CD4-positive, alpha-beta T cell (primary cell): ENCODE measurements around the gene SPDYE3. TPM values are rescaled to one million over a fixed set of nuclear protein-coding genes. Genes with fewer than 3 reads are reported as not detected.
A peak's percentile ranks its signal among the peaks of the same experiment; 100 is the strongest.
"Not testable (repeated sequence)": the region's sequence is repeated elsewhere in the genome, so short reads cannot be mapped to it uniquely, and the experiment has no call there.

Experiments
- ATAC-seq: fragments of 200-7000 bp; cut with Tn5 transposase; one replicate; pipeline ENCODE4 v1.10.0; 2022; ENCODE audit warnings: mild to moderate bottlenecking; ENCODE audit not compliant: poor library complexity
- CTCF ChIA-PET: fragments of 350-600 bp; sonication (Branson Sonifier 250); formaldehyde crosslinking; loops from one replicate; lab custom pipeline; 2021; ENCODE audit warnings: antibody characterized with exemption, inconsistent platforms; lab: Charles Lee
- POLR2A ChIA-PET: fragments of 350-600 bp; sonication (Branson Sonifier 250); formaldehyde crosslinking; loops from one replicate; lab custom pipeline; 2021; ENCODE audit warnings: antibody characterized with exemption, inconsistent platforms; lab: Charles Lee
- DNase-seq, 14 experiments: peaks; one replicate each; pipeline ENCODE4 v3.0.0-alpha.2; 2013 to 2020; ENCODE audit warnings: mixed read lengths in 2 of 14
- H3K27ac ChIP-seq, 2 donors: one replicate each; pipeline versions ENCODE4 v1.5.1 to v1.7.0; 2013; ENCODE audit warnings: low read length in 2 of 2, low read depth in 1 of 2, mild to moderate bottlenecking in 1 of 2
- H3K27me3 ChIP-seq, 2 experiments: 1 replicate in 1 of 2; 2 replicates in 1 of 2; pipeline versions ENCODE4 v1.6.1 to v1.7.0; 2013; ENCODE audit warnings: low read length in 2 of 2, control low read depth in 1 of 2, mild to moderate bottlenecking in 1 of 2, moderate library complexity in 1 of 2; ENCODE audit not compliant: insufficient read depth in 2 of 2, control insufficient read depth in 1 of 2
- H3K36me3 ChIP-seq: one replicate; pipeline ENCODE4 v1.6.1; 2013; ENCODE audit warnings: low read length, control low read depth; ENCODE audit not compliant: insufficient read depth
- H3K4me1 ChIP-seq: one replicate; pipeline ENCODE4 v1.6.1; 2013; ENCODE audit warnings: low read length, control low read depth; ENCODE audit not compliant: insufficient read depth
- H3K4me3 ChIP-seq: one replicate; pipeline ENCODE4 v1.5.1; 2013; ENCODE audit warnings: mild to moderate bottlenecking, low read length, moderate library complexity
- H3K9me3 ChIP-seq, 2 experiments: 1 replicate in 1 of 2; 2 replicates in 1 of 2; pipeline versions ENCODE4 v1.6.1 to v1.7.0; 2013; ENCODE audit warnings: low read length in 2 of 2, mild to moderate bottlenecking in 2 of 2, control low read depth in 1 of 2, moderate library complexity in 1 of 2; ENCODE audit not compliant: control insufficient read depth in 1 of 2, insufficient read depth in 1 of 2
- H3K27ac Mint-ChIP-seq: one replicate; pipeline ENCODE4 v1.8.0; 2020; ENCODE audit warnings: mixed read lengths
- H3K27me3 Mint-ChIP-seq: one replicate; pipeline ENCODE4 v1.8.0; 2021; ENCODE audit warnings: mixed read lengths
- H3K36me3 Mint-ChIP-seq: one replicate; pipeline ENCODE4 v1.8.0; 2021; ENCODE audit warnings: low read depth, mixed read lengths
- H3K4me1 Mint-ChIP-seq: one replicate; pipeline ENCODE4 v1.8.0; 2021; ENCODE audit warnings: low read depth, mixed read lengths
- H3K4me3 Mint-ChIP-seq: one replicate; pipeline ENCODE4 v1.8.0; 2020; ENCODE audit warnings: mild to moderate bottlenecking, mixed read lengths
- H3K9me3 Mint-ChIP-seq: one replicate; pipeline ENCODE4 v1.8.0; 2020; ENCODE audit warnings: mixed read lengths
- intact Hi-C, 2 experiments: fragments of 100-400 bp; cut with DNase I in 1 of 2; cut with micrococcal nuclease in 1 of 2; formaldehyde crosslinking; loops; one replicate each; pipeline versions ENCODE4 v1.15.1 to v1.9.0; 2023 to 2025; cut with DNase I, micrococcal nuclease
- total RNA-seq, 174 experiments: library from RNA in 2 of 174; stranded (reverse) in 2 of 174; gene quantifications; one replicate each; pipeline ENCODE4 v1.2.3 and lab custom pipeline; 2021 to 2026
- TF ChIP-seq, protein P1 (sequence below): fragments of 200-600 bp; IDR thresholded peaks from one replicate; pipeline ENCODE4 v1.8.0; 2022; ENCODE audit warnings: antibody characterized with exemption, mild to moderate bottlenecking

The SPDYE3 gene
- total RNA-seq, 2 experiments from 2014 or later: not detected

DNA sequence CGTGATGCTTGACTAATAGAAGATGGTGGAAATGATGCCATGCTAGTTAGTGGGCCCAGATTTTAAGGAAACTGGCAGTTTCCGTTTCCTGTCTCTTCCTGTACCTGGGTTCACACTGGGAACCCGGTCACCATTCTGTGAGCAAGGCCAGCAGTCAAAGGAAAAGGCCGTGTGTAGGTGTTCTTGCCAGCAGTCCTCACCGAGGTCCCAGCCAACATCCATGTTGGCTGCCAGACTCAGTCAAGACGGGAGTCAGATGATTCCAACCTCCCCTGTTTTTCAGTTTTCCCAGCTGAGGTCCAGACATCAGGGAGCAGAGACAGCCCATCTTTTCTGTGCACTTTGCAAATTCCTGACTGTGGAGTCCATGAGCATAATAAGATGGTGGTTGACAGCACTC lies 35.3 kb downstream of the SPDYE3 start:
- H3K4me3 ChIP-seq: no peak overlapping the region
- H3K9me3 ChIP-seq: no peaks in the 10 kb centered on the region
- no peaks in the 10 kb centered on the region for H3K9me3 Mint-ChIP-seq
- TF ChIP-seq, protein P1, sequence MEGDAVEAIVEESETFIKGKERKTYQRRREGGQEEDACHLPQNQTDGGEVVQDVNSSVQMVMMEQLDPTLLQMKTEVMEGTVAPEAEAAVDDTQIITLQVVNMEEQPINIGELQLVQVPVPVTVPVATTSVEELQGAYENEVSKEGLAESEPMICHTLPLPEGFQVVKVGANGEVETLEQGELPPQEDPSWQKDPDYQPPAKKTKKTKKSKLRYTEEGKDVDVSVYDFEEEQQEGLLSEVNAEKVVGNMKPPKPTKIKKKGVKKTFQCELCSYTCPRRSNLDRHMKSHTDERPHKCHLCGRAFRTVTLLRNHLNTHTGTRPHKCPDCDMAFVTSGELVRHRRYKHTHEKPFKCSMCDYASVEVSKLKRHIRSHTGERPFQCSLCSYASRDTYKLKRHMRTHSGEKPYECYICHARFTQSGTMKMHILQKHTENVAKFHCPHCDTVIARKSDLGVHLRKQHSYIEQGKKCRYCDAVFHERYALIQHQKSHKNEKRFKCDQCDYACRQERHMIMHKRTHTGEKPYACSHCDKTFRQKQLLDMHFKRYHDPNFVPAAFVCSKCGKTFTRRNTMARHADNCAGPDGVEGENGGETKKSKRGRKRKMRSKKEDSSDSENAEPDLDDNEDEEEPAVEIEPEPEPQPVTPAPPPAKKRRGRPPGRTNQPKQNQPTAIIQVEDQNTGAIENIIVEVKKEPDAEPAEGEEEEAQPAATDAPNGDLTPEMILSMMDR: no peak
- ATAC-seq (no peak), DNase-seq (peak in 1 of 14 experiments; percentile 9)
- H3K27me3 ChIP-seq: no peaks in the 10 kb centered on the region
- POLR2A ChIA-PET: no interaction called here
- no peak overlapping the region for H3K27ac ChIP-seq
- H3K4me1 ChIP-seq: peaks cover 18% of the 10 kb centered on the region
- H3K36me3 Mint-ChIP-seq: peaks cover 69% of the 10 kb centered on the region
- H3K27ac Mint-ChIP-seq: peak overlapping the region; percentile 78
- no peak overlapping the region for H3K4me3 Mint-ChIP-seq
- intact Hi-C loops: loop anchor here in 1 of 2 experiments (5.0 to 10.0 kb wide), 3 partner anchors 68 to 260 kb away; partner anchors contain the start of gene ZNF3
- no peaks in the 10 kb centered on the region for H3K27me3 Mint-ChIP-seq
- peaks cover 40% of the 10 kb centered on the region for H3K36me3 ChIP-seq
- peaks cover 33% of the 10 kb centered on the region for H3K4me1 Mint-ChIP-seq
- CTCF ChIA-PET: no interaction called here

DNA sequence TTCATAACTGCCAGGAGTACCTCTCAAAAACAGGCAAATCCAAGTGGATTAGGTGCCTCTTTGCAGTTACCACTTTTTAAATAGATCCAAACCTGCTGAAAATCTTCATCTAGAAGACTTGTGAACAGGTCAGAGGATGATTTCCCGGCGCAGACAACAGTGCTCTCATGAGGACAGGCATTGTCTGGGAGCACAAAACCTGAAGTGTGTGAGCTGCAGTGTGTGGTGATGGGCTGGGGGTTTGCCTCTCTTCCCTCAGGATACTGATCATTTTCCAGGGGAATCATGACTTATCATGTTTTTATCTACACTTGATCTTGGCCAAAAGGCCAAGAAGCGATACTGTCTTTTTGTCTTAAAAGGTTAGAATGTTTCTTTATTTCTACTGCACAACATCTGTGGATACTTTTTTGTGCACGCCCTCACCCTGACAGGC lies 36.6 kb downstream of the SPDYE3 start:
- not testable (repeated sequence) for ATAC-seq, H3K4me3 ChIP-seq, H3K27me3 ChIP-seq, H3K27me3 Mint-ChIP-seq, H3K9me3 ChIP-seq, H3K9me3 Mint-ChIP-seq
- peak in 1 of 14 experiments; percentile 25 for DNase-seq
- Mint-ChIP-seq H3K27ac (peak overlapping the region; percentile 95), H3K4me1 (peaks cover 25% of the 10 kb centered on the region), H3K4me3 (peak overlapping the region; percentile 69), H3K36me3 (peaks cover 66% of the 10 kb centered on the region)
- ChIA-PET CTCF (interaction anchor here (0.8 to 2.3 kb wide), 6 partner anchors 9 to 211 kb away, joined by 3 to 9 read pairs (median 4); no protein-coding TSS in a partner anchor), POLR2A (interaction anchor here (1.0 kb wide), 2 partner anchors 9 to 210 kb away, joined by 3 to 4 read pairs; no protein-coding TSS in a partner anchor)
- Histone ChIP-seq H3K4me1 (peaks cover 16% of the 10 kb centered on the region), H3K27ac (peak overlapping the region; percentile 92 to 96), H3K36me3 (peaks cover 45% of the 10 kb centered on the region)
- intact Hi-C loops: loop anchor here in 1 of 2 experiments (5.0 to 10.0 kb wide), 3 partner anchors 69 to 262 kb away; partner anchors contain the start of gene ZNF3

DNA sequence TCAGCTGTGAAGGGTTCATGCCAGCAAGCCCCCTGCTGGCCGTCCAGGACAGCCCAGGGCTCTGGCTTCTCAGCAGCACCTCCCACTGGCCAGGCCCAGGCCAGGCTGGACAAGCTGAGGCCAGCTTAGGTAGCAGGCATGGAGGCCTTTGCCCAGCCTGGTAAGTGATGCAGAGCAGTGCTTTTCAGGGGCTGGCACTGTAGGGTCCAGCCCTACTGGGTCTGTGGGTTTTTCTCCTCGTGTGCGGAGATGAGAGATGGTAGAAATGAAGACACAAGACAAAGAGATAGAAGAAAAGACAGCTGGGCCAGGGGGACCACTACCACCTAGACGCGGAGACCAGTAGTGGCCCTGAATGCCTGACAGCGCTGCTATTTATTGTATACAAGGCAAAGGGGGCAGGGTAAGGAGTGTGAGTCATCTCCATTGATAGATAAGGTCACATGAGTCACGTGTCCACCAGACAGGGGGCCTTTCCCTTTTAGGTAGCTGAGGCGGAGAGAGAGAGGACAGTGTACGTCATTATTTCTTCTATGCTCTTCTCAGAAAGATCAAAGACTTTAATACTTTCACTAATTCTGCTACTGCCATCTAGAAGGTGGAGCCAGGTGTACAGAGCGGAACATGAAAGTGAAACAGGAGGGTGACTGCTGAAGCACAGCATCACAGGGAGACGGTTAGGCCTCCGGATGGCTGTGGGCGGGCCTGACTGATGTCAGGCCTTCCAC lies 37.2 kb downstream of the SPDYE3 start:
- Mint-ChIP-seq H3K4me1 (peaks cover 26% of the 10 kb centered on the region), H3K27ac (peak overlapping the region; percentile 95), H3K36me3 (peaks cover 67% of the 10 kb centered on the region), H3K4me3 (peak overlapping the region; percentile 69)
- TF ChIP-seq, protein P1: peak; percentile 48
- ChIA-PET POLR2A (interaction anchor here (0.7 to 1.0 kb wide), 3 partner anchors 10 to 210 kb away, joined by 3 to 4 read pairs (median 3); no protein-coding TSS in a partner anchor), CTCF (interaction anchor here (0.8 to 2.3 kb wide), 7 partner anchors 10 to 212 kb away, joined by 3 to 9 read pairs (median 3); partner anchors contain the start of gene ZCWPW1)
- not testable (repeated sequence) for H3K27me3 ChIP-seq, H3K27me3 Mint-ChIP-seq, H3K9me3 ChIP-seq, H3K9me3 Mint-ChIP-seq
- Histone ChIP-seq H3K4me1 (peaks cover 16% of the 10 kb centered on the region), H3K4me3 (peak overlapping the region; percentile 25), H3K36me3 (peaks cover 50% of the 10 kb centered on the region), H3K27ac (peak overlapping the region; percentile 92 to 96)
- ATAC-seq (peak; percentile 78), DNase-seq (peak; percentile 53 to 97 (median 70))
- intact Hi-C loops: loop anchor here in 1 of 2 experiments (5.0 to 10.0 kb wide), 4 partner anchors 70 to 262 kb away; partner anchors contain the start of genes MEPCE, ZCWPW1 and ZNF3
